OCI-LY3 (cell line): ENCODE data around the gene MACROD2.

ENCODE experiments used
- CTCF ChIP-seq: fragments of 200-600, 300-600 bp; sonication (generic); IDR thresholded peaks from 2 replicates; pipeline ENCODE4 v1.5.1; 2014; ENCODE audit warnings: antibody characterized with exemption, low read length, low read depth
- EZH2phosphoT487 ChIP-seq: fragments of 200-600 bp; shearing (Covaris generic); IDR thresholded peaks from 2 replicates; pipeline ENCODE4 v1.6.1; 2018; ENCODE audit warnings: antibody characterized with exemption, mixed run types, low read depth

- TF ChIP-seq CTCF (no peak), EZH2phosphoT487 (no peak)
Measured at GRCh38 chr20:15900443-15900842, 1905.1 kb downstream of the MACROD2 start.
